Measurements from ENCODE around the gene TAGLN.

The TAGLN gene

GRCh38 chr11:117192401-117192875 is 6.7 kb upstream of the TAGLN start:
- no peak overlapping the region for H3K4me3 ChIP-seq (ENCODE audit: low read length)
- DNase-seq (ENCODE audit: low read depth) = no peak
- no peak for TF ChIP-seq CTCF (conservative IDR thresholded peaks at IDR 0.05; ENCODE audit: low read length)

GRCh38 chr11:117193130-117194020 is 5.8 kb upstream of the TAGLN start:
- DNase-seq (ENCODE audit: low read depth) = no peak
- TF ChIP-seq CTCF (conservative IDR thresholded peaks at IDR 0.05; ENCODE audit: low read length) = no peak
- H3K4me3 ChIP-seq (ENCODE audit: low read length) = no peak overlapping the region

GRCh38 chr11:117194267-117194666 is 4.9 kb upstream of the TAGLN start:
- H3K4me3 ChIP-seq (ENCODE audit: low read length) = no peak overlapping the region
- no peak for DNase-seq (ENCODE audit: low read depth)
- no peak for TF ChIP-seq CTCF (conservative IDR thresholded peaks at IDR 0.05; ENCODE audit: low read length)

- DNase-seq (ENCODE audit: low read depth) = no peak
- no peak for TF ChIP-seq CTCF (conservative IDR thresholded peaks at IDR 0.05; ENCODE audit: low read length)
- H3K4me3 ChIP-seq (ENCODE audit: low read length) = no peak overlapping the region
Observed at GRCh38 chr11:117195258-117195657, 3.9 kb upstream of the TAGLN start.

GRCh38 chr11:117195761-117196160 is 3.4 kb upstream of the TAGLN start:
- no peak for TF ChIP-seq CTCF (conservative IDR thresholded peaks at IDR 0.05; ENCODE audit: low read length)
- DNase-seq (ENCODE audit: low read depth) = no peak
- no peak overlapping the region for H3K4me3 ChIP-seq (ENCODE audit: low read length)

GRCh38 chr11:117197006-117197405 is 2.2 kb upstream of the TAGLN start:
- no peak for DNase-seq (ENCODE audit: low read depth)
- TF ChIP-seq CTCF (conservative IDR thresholded peaks at IDR 0.05; ENCODE audit: low read length) = no peak
- H3K4me3 ChIP-seq (ENCODE audit: low read length) = no peak overlapping the region

All from AG10803 (cell line).